A549 (cell line): ENCODE data around the gene PPP6R1. TPM values are rescaled to one million over a fixed set of nuclear protein-coding genes. Genes with fewer than 3 reads are reported as not detected.

Source experiments
- ATAC-seq, 2 experiments: fragments of 200-7000 bp in 1 of 2; fragments of >200 bp in 1 of 2; cut with Nextera tagmentation in 1 of 2; cut with Tn5 transposase in 1 of 2; 3 replicates each; pipeline versions ENCODE4 v1.8.0 to v1.9.1; 2018 to 2020; ENCODE audit warnings: mild to moderate bottlenecking in 1 of 2, moderate library complexity in 1 of 2
- CTCF ChIA-PET: fragments of 300-600 bp; sonication (Branson Sonifier 250); formaldehyde crosslinking; extraction: SDS; loops from one replicate; lab custom pipeline; 2021; ENCODE audit warnings: antibody characterized with exemption, inconsistent platforms; lab: Yijun Ruan, JAX
- POLR2A ChIA-PET: fragments of 350-600 bp; formaldehyde crosslinking; extraction: SDS; loops from one replicate; lab custom pipeline; 2021; ENCODE audit warnings: antibody characterized with exemption, inconsistent platforms; lab: Yijun Ruan, JAX
- DNase-seq, 2 experiments: peaks; one replicate each; pipeline versions ENCODE4 v3.0.0 to v3.0.0-alpha.2; 2011 to 2016; ENCODE audit warnings: low read depth in 1 of 2, low spot score in 1 of 2
- FAIRE-seq: peaks from 2 replicates; lab custom pipeline; 2011; peaks lifted over from hg19 to GRCh38; lab: Jason Lieb, UNC
- H3K27ac ChIP-seq, 2 experiments: fragments of >200 bp; sonication (Bioruptor Twin); formaldehyde crosslinking; 3 replicates each; pipeline ENCODE4 v1.5.1; 2016 to 2017
- H3K4me1 ChIP-seq: fragments of >200 bp; sonication (Bioruptor Twin); formaldehyde crosslinking; 3 replicates; pipeline ENCODE4 v1.6.1; 2016
- H3K4me2 ChIP-seq: fragments of >200 bp; sonication (Bioruptor Twin); formaldehyde crosslinking; 3 replicates; pipeline ENCODE4 v1.6.1; 2016
- H3K4me3 ChIP-seq: fragments of >200 bp; sonication (Bioruptor Twin); formaldehyde crosslinking; 3 replicates; pipeline ENCODE4 v1.5.1; 2016
- H3K9me3 ChIP-seq: fragments of >200 bp; sonication (Bioruptor Twin); formaldehyde crosslinking; 3 replicates; pipeline ENCODE4 v1.6.1; 2016
- CBX2 ChIP-seq: fragments of 200-600 bp; sonication (generic); IDR thresholded peaks from 2 replicates; pipeline ENCODE4 v1.6.1; 2016; ENCODE audit warnings: low read depth, mild to moderate bottlenecking, borderline replicate concordance
- E2F6 ChIP-seq: IDR thresholded peaks from 2 replicates; pipeline ENCODE4 v1.6.1; 2012; ENCODE audit warnings: low read depth, borderline replicate concordance
- ESRRA ChIP-seq: fragments of 150-350 bp; IDR thresholded peaks from 2 replicates; pipeline ENCODE4 v1.6.1; 2014; ENCODE audit warnings: mild to moderate bottlenecking, low read length, borderline replicate concordance
- HEYL ChIP-seq: fragments of 250-450 bp; sonication (Bioruptor Pico); IDR thresholded peaks from 2 replicates; pipeline ENCODE4 v1.8.0; 2021; ENCODE audit warnings: mild to moderate bottlenecking, moderate library complexity
- HMGXB4 ChIP-seq: fragments of 250-450 bp; sonication (Bioruptor Pico); IDR thresholded peaks from 2 replicates; pipeline ENCODE4 v1.5.0; 2021; ENCODE audit warnings: mild to moderate bottlenecking, moderate library complexity, borderline replicate concordance
- HOXB13 ChIP-seq: fragments of 250-450 bp; sonication (Bioruptor Pico); IDR thresholded peaks from 2 replicates; pipeline ENCODE4 v1.5.0; 2020; ENCODE audit warnings: low read depth, mild to moderate bottlenecking, moderate library complexity
- HOXB5 ChIP-seq: fragments of 250-450 bp; sonication (Bioruptor Pico); IDR thresholded peaks from 2 replicates; pipeline ENCODE4 v1.5.0; 2020; ENCODE audit warnings: mild to moderate bottlenecking, moderate library complexity
- JUN ChIP-seq, 2 experiments: fragments of >200 bp; sonication (Bioruptor Twin); formaldehyde crosslinking; IDR thresholded peaks; 2 replicates in 1 of 2; 3 replicates in 1 of 2; pipeline ENCODE4 v1.6.1; 2016 to 2017
- JUNB ChIP-seq: fragments of >200 bp; sonication (Bioruptor Twin); formaldehyde crosslinking; IDR thresholded peaks from 2 replicates; pipeline ENCODE4 v1.6.1; 2016
- KDM1A ChIP-seq: fragments of 200-600 bp; sonication (generic); IDR thresholded peaks from 2 replicates; pipeline ENCODE4 v1.6.1; 2016; ENCODE audit warnings: low read depth, mild to moderate bottlenecking
- MAFK ChIP-seq: fragments of 450-650 bp; IDR thresholded peaks from 2 replicates; pipeline ENCODE4 v1.6.1; 2014; ENCODE audit not compliant: partially characterized antibody
- POLR2A ChIP-seq: IDR thresholded peaks from 2 replicates; pipeline ENCODE4 v1.6.1; 2012; ENCODE audit warnings: mild to moderate bottlenecking, low read length
- POLR2AphosphoS2 ChIP-seq: conservative IDR thresholded peaks from 2 replicates; pipeline ENCODE4 v1.6.1; 2012; ENCODE audit warnings: low read length, improper control_type of control experiment, inconsistent platforms
- RCOR1 ChIP-seq: fragments of 150-350 bp; IDR thresholded peaks from 2 replicates; pipeline ENCODE4 v1.6.1; 2014; ENCODE audit warnings: antibody characterized with exemption, low read length, low read depth
- RFX5 ChIP-seq: fragments of 450-650 bp; IDR thresholded peaks from 2 replicates; pipeline ENCODE4 v1.7.1; 2014; ENCODE audit warnings: antibody characterized with exemption, mild to moderate bottlenecking, moderate library complexity
- ZFP36 ChIP-seq: fragments of 450-650 bp; IDR thresholded peaks from 2 replicates; pipeline ENCODE4 v1.6.1; 2014; ENCODE audit warnings: borderline replicate concordance; ENCODE audit not compliant: partially characterized antibody
- WGBS: methylation state at CpG from one replicate; pipeline ENCODE4 v1.1.6; 2017; ENCODE audit errors: missing lambda C conversion rate; 5-methylcytosine and 5-hydroxymethylcytosine counted together
- polyA plus RNA-seq, 4 experiments: library from polyadenylated mRNA; depleted of rRNA in 3 of 4; stranded (reverse); fragments of >200 nt; fragmentation: RNase III in 1 of 4; extraction: RNeasy Plus Mini Kit Qiagen cat#74134 plus additional on column Dnase treatment in 1 of 4; gene quantifications; 2 replicates in 3 of 4; 3 replicates in 1 of 4; pipeline ENCODE4 v1.2.3, GENCODE V29; 2011 to 2017
- small RNA-seq, 6 experiments: library from RNA; depleted of rRNA; stranded (forward); fragments of <200 nt; gene quantifications; one replicate each; pipeline ENCODE3, GENCODE V24; 2012
- TF ChIP-seq, protein P1 (sequence below): fragments of 150-350 bp; IDR thresholded peaks from 2 replicates; pipeline ENCODE4 v1.6.1; 2014; ENCODE audit warnings: low read depth, mild to moderate bottlenecking, low read length

Gene PPP6R1
- polyA plus RNA-seq, 2 of the 4 experiments (the other 2 are of a cell fraction) = 42.9 to 78.0 TPM

GRCh38 chr19:55188625-55189024 lies 70.2 kb downstream of the PPP6R1 start (continued):
- TF ChIP-seq HOXB13 (CRISPR knock-in tag) = no peak
- TF ChIP-seq CBX2 = no peak
- no peak for TF ChIP-seq RCOR1
- TF ChIP-seq RFX5 = no peak
- TF ChIP-seq JUN (IDR thresholded peaks at IDR 0.05) = no peak
- TF ChIP-seq, all 56 proteins: peak for 0

- TF ChIP-seq HMGXB4 (CRISPR knock-in tag) (no peak), POLR2A (no peak), HOXB5 (CRISPR knock-in tag) (no peak), HOXB13 (CRISPR knock-in tag) (no peak), ZFP36 (no peak), MAFK (no peak), KDM1A (no peak), HEYL (no peak), JUNB (no peak), ESRRA (no peak), CBX2 (no peak)
- TF ChIP-seq, protein P1, sequence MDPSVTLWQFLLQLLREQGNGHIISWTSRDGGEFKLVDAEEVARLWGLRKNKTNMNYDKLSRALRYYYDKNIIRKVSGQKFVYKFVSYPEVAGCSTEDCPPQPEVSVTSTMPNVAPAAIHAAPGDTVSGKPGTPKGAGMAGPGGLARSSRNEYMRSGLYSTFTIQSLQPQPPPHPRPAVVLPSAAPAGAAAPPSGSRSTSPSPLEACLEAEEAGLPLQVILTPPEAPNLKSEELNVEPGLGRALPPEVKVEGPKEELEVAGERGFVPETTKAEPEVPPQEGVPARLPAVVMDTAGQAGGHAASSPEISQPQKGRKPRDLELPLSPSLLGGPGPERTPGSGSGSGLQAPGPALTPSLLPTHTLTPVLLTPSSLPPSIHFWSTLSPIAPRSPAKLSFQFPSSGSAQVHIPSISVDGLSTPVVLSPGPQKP = no peak
- TF ChIP-seq, all 56 proteins: peak for 0
- POLR2A ChIA-PET = no interaction called here
- no peak for DNase-seq
- Histone ChIP-seq H3K4me2 (no peak overlapping the region), H3K4me1 (peaks cover 14% of the 10 kb centered on the region), H3K4me3 (no peak overlapping the region), H3K9me3 (no peaks in the 10 kb centered on the region), H3K27ac (no peak overlapping the region)
- no peak for ATAC-seq
- no peak for FAIRE-seq
- CTCF ChIA-PET = interaction anchor here (0.9 to 1.3 kb wide), 2 partner anchors 11 to 26 kb away, joined by 3 read pairs; no protein-coding TSS in a partner anchor
- 70% methylated on average over 12 of the region's 12 CpGs for WGBS
Measured at GRCh38 chr19:55186080-55186479, 72.7 kb downstream of the PPP6R1 start.

- POLR2A ChIA-PET = no interaction called here
Measured at GRCh38 chr19:55181740-55182139, 77.1 kb downstream of the PPP6R1 start.

More at GRCh38 chr19:55181740-55182139, 77.1 kb downstream of the PPP6R1 start:
- TF ChIP-seq POLR2AphosphoS2 = no peak
- TF ChIP-seq E2F6 = no peak
- Histone ChIP-seq H3K27ac (no peak overlapping the region), H3K4me2 (no peak overlapping the region), H3K4me1 (peaks cover 14% of the 10 kb centered on the region), H3K4me3 (no peak overlapping the region), H3K9me3 (no peaks in the 10 kb centered on the region)
- WGBS = 73% methylated on average over 18 of the region's 20 CpGs
- CTCF ChIA-PET = interaction anchor here (2.0 to 10.0 kb wide), 6 partner anchors 7 to 41 kb away, joined by 7 to 64 read pairs (median 14); partner anchors contain the start of gene DNAAF3
- DNase-seq (no peak), ATAC-seq (no peak), FAIRE-seq (no peak)

Small RNA genes within 50 kb of the gene (small RNA-seq; reads per million reads assigned to genes)
- gene MIR6802 (0 reads per million in 6 experiments), gene MIR6803 (0 to 0.04 (median 0) reads per million in 6 experiments), gene MIR6804 (0 reads per million in 6 experiments)

Other genes with a start within 250 kb of the PPP6R1 start
- 0.08 and 0.17 TPM in 2 replicates for gene GP6, start 220.8 kb downstream of the PPP6R1 start, polyA plus RNA-seq (2011; rRNA removed)
- 0.08 to 0.12 TPM in 2 of 3 replicates, not detected in the other for gene GP6, start 220.8 kb downstream of the PPP6R1 start, polyA plus RNA-seq (2017; fragmentation: RNase III; extraction: RNeasy Plus Mini Kit Qiagen cat#74134 plus additional on column Dnase treatment)
- 10.6 and 10.7 TPM in 2 replicates for gene RDH13, start 195.9 kb downstream of the PPP6R1 start, polyA plus RNA-seq (2011; rRNA removed)
- 11.3 to 13.0 TPM (median 12.8 TPM) in 3 replicates for gene RDH13, start 195.9 kb downstream of the PPP6R1 start, polyA plus RNA-seq (2017; fragmentation: RNase III; extraction: RNeasy Plus Mini Kit Qiagen cat#74134 plus additional on column Dnase treatment)
- gene EPS8L1, start 183.1 kb downstream of the PPP6R1 start, polyA plus RNA-seq (2011; rRNA removed) = 3.8 and 5.3 TPM in 2 replicates
- gene EPS8L1, start 183.1 kb downstream of the PPP6R1 start, polyA plus RNA-seq (2017; fragmentation: RNase III; extraction: RNeasy Plus Mini Kit Qiagen cat#74134 plus additional on column Dnase treatment) = 3.5 to 3.8 TPM (median 3.7 TPM) in 3 replicates
- 18.0 and 22.0 TPM in 2 replicates for gene PPP1R12C, start 141.4 kb downstream of the PPP6R1 start, polyA plus RNA-seq (2011; rRNA removed)
- 62.1 to 70.3 TPM (median 70.2 TPM) in 3 replicates for gene PPP1R12C, start 141.4 kb downstream of the PPP6R1 start, polyA plus RNA-seq (2017; fragmentation: RNase III; extraction: RNeasy Plus Mini Kit Qiagen cat#74134 plus additional on column Dnase treatment)
- 73.0 and 140 TPM in 2 replicates for gene TNNT1, start 109.8 kb downstream of the PPP6R1 start, polyA plus RNA-seq (2011; rRNA removed)
- gene TNNT1, start 109.8 kb downstream of the PPP6R1 start, polyA plus RNA-seq (2017; fragmentation: RNase III; extraction: RNeasy Plus Mini Kit Qiagen cat#74134 plus additional on column Dnase treatment) = 118 to 155 TPM (median 155 TPM) in 3 replicates
- 4.0 and 7.8 TPM in 2 replicates for gene TNNI3, start 101.3 kb downstream of the PPP6R1 start, polyA plus RNA-seq (2011; rRNA removed)
- 6.2 to 7.2 TPM (median 6.5 TPM) in 3 replicates for gene TNNI3, start 101.3 kb downstream of the PPP6R1 start, polyA plus RNA-seq (2017; fragmentation: RNase III; extraction: RNeasy Plus Mini Kit Qiagen cat#74134 plus additional on column Dnase treatment)
- gene DNAAF3, start 92.4 kb downstream of the PPP6R1 start, polyA plus RNA-seq (2011; rRNA removed) = 3.1 and 4.0 TPM in 2 replicates
- gene DNAAF3, start 92.4 kb downstream of the PPP6R1 start, polyA plus RNA-seq (2017; fragmentation: RNase III; extraction: RNeasy Plus Mini Kit Qiagen cat#74134 plus additional on column Dnase treatment) = 3.7 to 5.4 TPM (median 5.3 TPM) in 3 replicates
- gene SYT5, start 78.7 kb downstream of the PPP6R1 start, polyA plus RNA-seq (2011; rRNA removed) = 0.23 and 0.69 TPM in 2 replicates
- 0.43 to 0.65 TPM (median 0.63 TPM) in 3 replicates for gene SYT5, start 78.7 kb downstream of the PPP6R1 start, polyA plus RNA-seq (2017; fragmentation: RNase III; extraction: RNeasy Plus Mini Kit Qiagen cat#74134 plus additional on column Dnase treatment)
- 4.2 and 5.4 TPM in 2 replicates for gene PTPRH, start 49.5 kb downstream of the PPP6R1 start, polyA plus RNA-seq (2011; rRNA removed)
- gene PTPRH, start 49.5 kb downstream of the PPP6R1 start, polyA plus RNA-seq (2017; fragmentation: RNase III; extraction: RNeasy Plus Mini Kit Qiagen cat#74134 plus additional on column Dnase treatment) = 1.5 to 1.8 TPM (median 1.6 TPM) in 3 replicates
- 1.6 TPM in 2 replicates for gene TMEM86B, start 30.3 kb downstream of the PPP6R1 start, polyA plus RNA-seq (2011; rRNA removed)
- gene TMEM86B, start 30.3 kb downstream of the PPP6R1 start, polyA plus RNA-seq (2017; fragmentation: RNase III; extraction: RNeasy Plus Mini Kit Qiagen cat#74134 plus additional on column Dnase treatment) = 2.8 to 3.4 TPM (median 3.2 TPM) in 3 replicates
- 52.1 and 55.3 TPM in 2 replicates for gene HSPBP1, start 21.1 kb upstream of the PPP6R1 start, polyA plus RNA-seq (2011; rRNA removed)
- 121 to 127 TPM (median 123 TPM) in 3 replicates for gene HSPBP1, start 21.1 kb upstream of the PPP6R1 start, polyA plus RNA-seq (2017; fragmentation: RNase III; extraction: RNeasy Plus Mini Kit Qiagen cat#74134 plus additional on column Dnase treatment)
- 5.5 and 6.6 TPM in 2 replicates for gene BRSK1, start 25.0 kb upstream of the PPP6R1 start, polyA plus RNA-seq (2011; rRNA removed)
- 5.0 to 6.1 TPM (median 5.4 TPM) in 3 replicates for gene BRSK1, start 25.0 kb upstream of the PPP6R1 start, polyA plus RNA-seq (2017; fragmentation: RNase III; extraction: RNeasy Plus Mini Kit Qiagen cat#74134 plus additional on column Dnase treatment)
- gene TMEM150B, start 66.3 kb upstream of the PPP6R1 start, polyA plus RNA-seq (2011; rRNA removed) = 0.39 and 0.52 TPM in 2 replicates
- 0.26 to 0.45 TPM (median 0.26 TPM) in 3 replicates for gene TMEM150B, start 66.3 kb upstream of the PPP6R1 start, polyA plus RNA-seq (2017; fragmentation: RNase III; extraction: RNeasy Plus Mini Kit Qiagen cat#74134 plus additional on column Dnase treatment)
- 6.6 and 9.5 TPM in 2 replicates for gene KMT5C, start 80.9 kb upstream of the PPP6R1 start, polyA plus RNA-seq (2011; rRNA removed)
- gene KMT5C, start 80.9 kb upstream of the PPP6R1 start, polyA plus RNA-seq (2017; fragmentation: RNase III; extraction: RNeasy Plus Mini Kit Qiagen cat#74134 plus additional on column Dnase treatment) = 11.8 to 17.2 TPM (median 15.2 TPM) in 3 replicates
- 0.78 and 0.82 TPM in 2 replicates for gene COX6B2, start 95.7 kb upstream of the PPP6R1 start, polyA plus RNA-seq (2011; rRNA removed)
- 3.1 to 6.4 TPM (median 3.9 TPM) in 3 replicates for gene COX6B2, start 95.7 kb upstream of the PPP6R1 start, polyA plus RNA-seq (2017; fragmentation: RNase III; extraction: RNeasy Plus Mini Kit Qiagen cat#74134 plus additional on column Dnase treatment)
- not detected in 2 replicates for gene GARIN5B, start 104.2 kb upstream of the PPP6R1 start, polyA plus RNA-seq (2011; rRNA removed)
- gene GARIN5B, start 104.2 kb upstream of the PPP6R1 start, polyA plus RNA-seq (2017; fragmentation: RNase III; extraction: RNeasy Plus Mini Kit Qiagen cat#74134 plus additional on column Dnase treatment) = 0.05 TPM in 3 replicates
- gene IL11, start 111.4 kb upstream of the PPP6R1 start, polyA plus RNA-seq (2011; rRNA removed) = 42.1 and 52.4 TPM in 2 replicates
- 91.7 to 115 TPM (median 100.0 TPM) in 3 replicates for gene IL11, start 111.4 kb upstream of the PPP6R1 start, polyA plus RNA-seq (2017; fragmentation: RNase III; extraction: RNeasy Plus Mini Kit Qiagen cat#74134 plus additional on column Dnase treatment)
- 0.58 and 1.1 TPM in 2 replicates for gene TMEM190, start 117.8 kb upstream of the PPP6R1 start, polyA plus RNA-seq (2011; rRNA removed)
- 1.2 to 1.9 TPM (median 1.7 TPM) in 3 replicates for gene TMEM190, start 117.8 kb upstream of the PPP6R1 start, polyA plus RNA-seq (2017; fragmentation: RNase III; extraction: RNeasy Plus Mini Kit Qiagen cat#74134 plus additional on column Dnase treatment)
- gene TMEM238, start 125.3 kb upstream of the PPP6R1 start, polyA plus RNA-seq (2011; rRNA removed) = 0.37 and 0.70 TPM in 2 replicates
- gene TMEM238, start 125.3 kb upstream of the PPP6R1 start, polyA plus RNA-seq (2017; fragmentation: RNase III; extraction: RNeasy Plus Mini Kit Qiagen cat#74134 plus additional on column Dnase treatment) = 2.5 to 3.6 TPM (median 2.7 TPM) in 3 replicates
- 329 and 351 TPM in 2 replicates for gene RPL28, start 126.9 kb upstream of the PPP6R1 start, polyA plus RNA-seq (2011; rRNA removed)
- gene RPL28, start 126.9 kb upstream of the PPP6R1 start, polyA plus RNA-seq (2017; fragmentation: RNase III; extraction: RNeasy Plus Mini Kit Qiagen cat#74134 plus additional on column Dnase treatment) = 2,012 to 2,083 TPM (median 2,037 TPM) in 3 replicates
- 139 and 153 TPM in 2 replicates for gene UBE2S, start 148.8 kb upstream of the PPP6R1 start, polyA plus RNA-seq (2011; rRNA removed)
- gene UBE2S, start 148.8 kb upstream of the PPP6R1 start, polyA plus RNA-seq (2017; fragmentation: RNase III; extraction: RNeasy Plus Mini Kit Qiagen cat#74134 plus additional on column Dnase treatment) = 267 to 300 TPM (median 295 TPM) in 3 replicates
- gene SHISA7, start 184.3 kb upstream of the PPP6R1 start, polyA plus RNA-seq (2011; rRNA removed) = 0.03 TPM in 1 of 2 replicates, not detected in the other
- 0.01 TPM in 1 of 3 replicates, not detected in the others for gene SHISA7, start 184.3 kb upstream of the PPP6R1 start, polyA plus RNA-seq (2017; fragmentation: RNase III; extraction: RNeasy Plus Mini Kit Qiagen cat#74134 plus additional on column Dnase treatment)
- gene ISOC2, start 202.6 kb upstream of the PPP6R1 start, polyA plus RNA-seq (2011; rRNA removed) = 45.3 and 51.5 TPM in 2 replicates
- 52.7 to 57.8 TPM (median 54.1 TPM) in 3 replicates for gene ISOC2, start 202.6 kb upstream of the PPP6R1 start, polyA plus RNA-seq (2017; fragmentation: RNase III; extraction: RNeasy Plus Mini Kit Qiagen cat#74134 plus additional on column Dnase treatment)
- gene C19orf85, start 205.7 kb upstream of the PPP6R1 start, polyA plus RNA-seq (2011; rRNA removed) = not detected in 2 replicates
- gene C19orf85, start 205.7 kb upstream of the PPP6R1 start, polyA plus RNA-seq (2017; fragmentation: RNase III; extraction: RNeasy Plus Mini Kit Qiagen cat#74134 plus additional on column Dnase treatment) = not detected in 3 replicates
- gene ZNF628, start 217.6 kb upstream of the PPP6R1 start, polyA plus RNA-seq (2011; rRNA removed) = 0.32 and 0.48 TPM in 2 replicates
- 4.7 to 5.9 TPM (median 5.7 TPM) in 3 replicates for gene ZNF628, start 217.6 kb upstream of the PPP6R1 start, polyA plus RNA-seq (2017; fragmentation: RNase III; extraction: RNeasy Plus Mini Kit Qiagen cat#74134 plus additional on column Dnase treatment)
- gene NAT14, start 226.2 kb upstream of the PPP6R1 start, polyA plus RNA-seq (2011; rRNA removed) = 16.8 and 21.0 TPM in 2 replicates
- 46.5 to 57.4 TPM (median 50.3 TPM) in 3 replicates for gene NAT14, start 226.2 kb upstream of the PPP6R1 start, polyA plus RNA-seq (2017; fragmentation: RNase III; extraction: RNeasy Plus Mini Kit Qiagen cat#74134 plus additional on column Dnase treatment)
- 0.19 and 0.22 TPM in 2 replicates for gene SSC5D, start 229.4 kb upstream of the PPP6R1 start, polyA plus RNA-seq (2011; rRNA removed)
- 0.96 to 2.0 TPM (median 1.5 TPM) in 3 replicates for gene SSC5D, start 229.4 kb upstream of the PPP6R1 start, polyA plus RNA-seq (2017; fragmentation: RNase III; extraction: RNeasy Plus Mini Kit Qiagen cat#74134 plus additional on column Dnase treatment)